GM21717 (cell line): Measurements from ENCODE around the gene KBTBD6.
"Not testable (repeated sequence)": the region's sequence is repeated elsewhere in the genome, so short reads cannot be mapped to it uniquely, and the experiment has no call there.

Source experiments
- ATAC-seq: cut with Tn5 transposase; IDR thresholded peaks from one replicate; pipeline ENCODE4 v1.9.1; 2021; ENCODE audit warnings: mild to moderate bottlenecking, moderate library complexity; ENCODE audit not compliant: unreplicated experiment

KBTBD6 gene

DNA sequence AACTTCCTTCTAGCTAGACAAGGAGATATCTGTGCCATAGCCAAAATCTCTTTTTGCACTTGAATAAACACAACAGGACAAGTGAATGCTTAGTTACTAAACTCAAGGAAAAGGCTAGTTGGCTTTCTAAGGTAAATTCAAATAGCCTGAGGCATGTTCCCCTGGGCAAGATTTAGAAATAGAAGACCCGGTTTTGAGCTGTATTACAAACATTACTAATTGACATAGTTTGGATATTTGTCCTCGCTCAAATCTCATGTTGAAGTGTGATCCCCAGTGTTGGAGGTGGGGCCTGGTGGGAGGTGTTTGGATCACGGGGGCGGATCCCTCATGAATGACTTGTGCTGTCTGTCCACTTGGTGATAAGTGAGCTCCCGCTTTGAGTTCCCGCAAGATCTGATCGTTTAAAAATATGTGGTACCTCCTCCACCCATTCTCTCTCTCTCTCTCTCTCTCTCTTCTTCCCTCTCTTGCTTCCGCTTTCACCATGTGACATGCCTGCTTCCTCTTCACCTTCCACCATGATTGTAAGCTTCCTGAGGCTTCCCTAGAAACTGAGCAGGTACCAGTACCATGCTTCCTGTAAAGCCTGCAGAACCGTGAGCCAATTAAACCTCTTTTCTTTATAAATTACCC lies 3.9 kb upstream of the KBTBD6 start:
- ATAC-seq: no peak

DNA sequence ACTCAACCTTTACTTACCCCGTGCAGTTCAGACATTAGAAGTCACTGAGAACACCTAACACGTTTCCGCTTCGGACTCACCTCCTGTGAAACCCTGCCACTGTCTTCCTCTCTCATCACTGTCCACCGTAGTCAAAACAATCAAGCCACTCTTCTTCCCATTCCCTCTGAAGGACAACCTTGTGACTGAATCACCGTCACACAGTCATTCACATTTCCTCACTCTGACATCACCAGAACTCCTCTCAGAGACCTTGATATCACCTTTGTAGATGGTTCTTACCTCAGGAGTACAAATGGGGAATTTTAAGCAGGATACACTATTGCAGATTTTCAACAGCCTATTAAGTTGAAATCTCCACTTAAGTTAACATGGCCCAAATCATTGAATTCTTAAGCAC lies 1.3 kb upstream of the KBTBD6 start:
- ATAC-seq: no peak

DNA sequence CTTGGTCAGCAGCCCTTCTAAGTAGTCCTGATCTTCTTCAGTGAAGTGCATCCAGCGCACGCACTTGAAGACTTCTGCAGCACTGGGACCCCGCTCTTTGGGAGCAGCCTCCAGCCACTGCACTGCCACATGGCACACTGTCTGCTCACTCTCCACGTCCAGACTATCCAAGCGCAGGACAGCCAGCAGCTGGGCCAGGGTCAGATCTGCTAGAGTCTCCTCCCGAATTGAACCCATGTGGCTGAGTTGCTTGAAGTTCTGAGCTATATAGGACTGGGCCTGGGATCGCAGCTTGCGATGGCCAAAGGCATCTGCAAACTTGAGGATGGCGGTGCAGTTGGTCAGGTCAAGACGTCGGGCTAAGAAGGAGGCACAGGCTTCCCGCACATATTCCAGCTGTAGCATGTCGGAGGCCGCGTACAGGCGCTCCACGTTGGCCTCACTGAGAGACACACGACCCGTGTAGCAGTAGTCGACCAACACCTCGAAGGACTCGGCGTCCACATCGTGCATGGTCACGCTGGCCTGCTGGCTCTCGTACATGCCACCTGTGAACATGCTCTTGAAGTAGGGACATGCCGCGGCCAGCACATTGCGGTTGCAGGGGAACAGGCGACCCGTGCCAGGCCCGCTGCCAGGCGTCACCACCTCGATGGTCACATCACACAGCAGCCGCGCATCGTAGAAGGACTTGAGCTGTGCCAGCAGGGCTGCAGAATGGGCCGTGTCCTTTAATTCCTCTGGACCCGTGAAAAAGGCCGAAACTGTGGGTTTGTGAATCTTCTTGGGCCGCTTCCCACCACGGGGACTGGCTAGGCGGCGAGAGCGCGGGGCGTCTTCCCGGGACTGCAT lies 716 bp downstream of the KBTBD6 start:
- peak; percentile 19 for ATAC-seq

DNA sequence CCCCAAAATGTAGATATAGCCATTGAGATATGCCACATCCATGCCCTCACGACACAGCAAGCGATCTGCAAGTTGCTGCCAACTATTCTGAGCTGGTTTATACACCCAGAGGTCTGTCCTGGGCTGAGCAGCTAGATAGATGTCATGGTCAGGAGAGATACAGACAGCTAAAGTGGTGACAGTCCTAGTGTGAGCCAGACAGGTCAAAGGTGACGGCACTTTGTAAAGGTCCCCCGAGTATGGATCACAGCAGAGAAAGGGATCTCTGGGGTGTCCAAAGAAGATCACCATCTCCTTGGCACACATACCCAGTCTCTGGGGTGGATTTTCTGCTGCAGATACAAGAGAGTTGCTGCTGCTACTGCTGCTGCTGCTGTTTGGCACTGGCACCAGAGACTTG lies 1.4 kb downstream of the KBTBD6 start:
- not testable (repeated sequence) for ATAC-seq

DNA sequence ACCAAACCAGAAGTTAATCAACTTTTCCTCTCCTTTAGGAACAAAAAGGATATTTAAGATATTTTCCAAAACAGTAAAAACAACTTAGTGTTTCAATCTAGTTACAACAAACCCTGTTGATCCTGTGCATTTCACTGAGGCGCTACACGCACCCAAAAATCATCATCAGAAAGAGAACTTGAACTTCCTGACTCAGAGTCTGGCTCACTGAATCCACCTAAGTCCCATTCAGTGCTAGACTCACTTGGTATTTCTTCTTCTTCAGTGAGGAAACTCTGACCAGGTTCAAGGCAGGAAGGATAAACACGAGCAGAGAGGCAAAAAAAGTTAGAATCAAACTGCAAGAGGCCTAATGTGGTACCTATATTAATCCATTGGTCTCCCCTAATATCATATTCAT lies 2.2 kb downstream of the KBTBD6 start:
- no peak for ATAC-seq

DNA sequence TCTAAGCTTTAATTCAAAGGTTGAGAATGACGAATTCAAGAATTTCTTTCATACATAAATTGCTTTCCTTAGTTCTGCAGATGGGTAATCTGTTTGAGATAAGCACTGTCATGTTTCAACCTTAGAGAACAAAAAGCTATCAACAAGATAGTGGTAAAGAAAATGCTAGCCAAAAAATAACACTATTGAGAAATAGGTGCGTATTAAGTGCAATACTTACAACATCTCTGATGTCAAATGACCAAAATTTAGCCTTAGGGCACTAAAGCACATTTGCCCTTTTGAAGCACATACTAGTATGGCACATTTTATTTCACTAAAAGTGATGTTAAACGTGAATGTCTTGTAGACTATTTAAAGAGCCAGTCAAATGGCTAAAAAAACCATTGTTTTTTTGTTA lies 4.9 kb downstream of the KBTBD6 start:
- ATAC-seq: no peak

DNA sequence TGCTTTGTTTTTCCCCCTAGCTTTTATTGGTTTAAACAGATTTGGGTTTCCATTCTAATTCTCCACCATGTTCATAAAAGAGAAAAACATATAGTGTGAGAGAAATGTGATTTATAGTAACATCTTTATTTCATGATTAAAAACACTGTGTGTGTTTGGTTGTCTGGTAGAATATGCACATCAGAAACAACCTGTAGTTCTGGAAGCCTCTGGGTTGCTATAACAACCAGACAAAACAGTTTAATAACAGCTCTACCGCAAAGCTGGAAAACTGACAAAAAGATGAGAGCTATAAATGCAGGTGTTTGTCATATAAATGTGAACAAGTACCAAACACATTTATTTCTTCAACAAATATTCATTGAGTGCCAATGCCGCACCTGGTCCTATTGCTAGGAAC lies 9.8 kb downstream of the KBTBD6 start:
- no peak for ATAC-seq

DNA sequence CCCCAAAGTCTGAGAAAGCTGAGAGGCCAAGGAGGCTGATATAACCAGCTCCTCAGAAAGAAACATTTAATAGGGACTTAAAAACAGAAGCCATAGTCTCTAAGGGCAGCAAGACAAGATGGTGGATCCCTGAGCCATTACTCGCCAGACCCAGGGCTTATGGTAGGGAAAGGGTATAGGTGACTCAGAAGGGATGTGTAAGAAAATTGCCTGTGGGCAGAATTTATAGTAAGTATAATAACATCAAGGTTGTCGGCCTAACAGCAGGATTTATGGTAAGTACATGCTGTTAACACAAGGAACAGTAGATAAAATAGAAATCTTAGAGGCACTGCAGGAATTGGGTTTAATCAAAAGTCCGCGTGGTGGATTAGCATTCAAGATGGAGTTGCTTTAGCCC lies 14.7 kb downstream of the KBTBD6 start:
- ATAC-seq: no peak

DNA sequence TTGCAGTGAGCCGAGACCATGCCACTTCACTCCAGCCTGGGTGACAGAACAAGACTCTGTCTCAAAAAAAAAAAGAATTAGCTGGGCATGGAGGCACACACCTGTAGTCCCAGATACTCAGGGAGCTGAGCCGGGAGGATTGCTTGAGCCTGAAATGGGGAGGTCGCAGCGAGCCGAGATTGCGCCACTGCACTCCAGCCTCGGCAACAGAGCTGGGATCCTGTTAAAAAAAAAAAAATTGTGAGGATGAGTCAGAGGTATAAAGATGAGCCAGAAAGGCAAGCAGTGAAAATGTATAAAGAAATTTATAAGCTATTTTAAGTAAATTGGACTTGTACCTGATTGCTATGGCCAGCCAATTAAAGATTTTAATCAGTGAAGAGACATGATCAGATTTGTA lies 21.1 kb downstream of the KBTBD6 start:
- ATAC-seq: no peak

DNA sequence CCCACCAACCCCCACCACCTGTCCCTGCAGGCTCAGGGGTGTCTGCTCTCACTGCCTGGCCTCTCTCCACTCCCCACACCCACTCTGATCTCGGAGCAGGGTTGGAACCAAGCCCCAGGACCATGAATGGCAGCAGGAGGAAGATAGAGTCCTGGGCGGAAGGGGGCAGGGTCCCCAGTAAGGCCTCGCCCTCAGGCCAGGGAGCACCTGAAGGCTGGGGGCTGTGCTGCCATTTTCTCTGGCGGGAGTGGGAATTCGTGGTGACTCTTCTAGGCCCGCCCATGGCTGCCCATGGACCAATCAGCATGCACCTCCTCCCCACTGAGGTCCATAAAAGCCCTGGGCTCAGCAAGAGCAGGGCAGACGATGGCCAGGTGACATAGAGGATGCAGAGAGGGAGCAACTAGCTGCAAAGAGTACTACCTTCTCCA lies 25.0 kb downstream of the KBTBD6 start:
- ATAC-seq: no peak

DNA sequence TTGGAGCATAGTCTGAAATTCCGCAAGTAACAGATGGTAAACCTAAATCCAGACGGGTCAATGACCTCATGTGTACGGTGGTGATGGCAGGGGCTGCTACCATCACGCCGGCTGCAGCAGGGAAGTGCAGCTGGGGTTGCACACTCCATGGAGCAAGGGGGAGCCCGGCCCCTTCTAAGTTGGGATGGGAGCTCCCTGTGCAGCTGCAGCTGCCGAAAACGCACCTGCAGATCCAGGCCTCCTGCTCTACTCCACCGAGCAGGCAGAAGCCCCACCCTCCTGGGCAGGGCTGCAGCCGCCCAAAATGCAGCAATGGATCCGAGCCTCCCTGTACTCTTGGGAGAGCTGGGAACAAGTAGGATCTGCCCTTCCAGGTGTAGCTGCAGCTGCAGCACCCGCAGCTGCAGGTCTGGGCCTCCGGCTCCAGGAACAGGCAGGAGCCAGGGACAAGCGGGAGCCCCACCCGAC lies 25.5 kb downstream of the KBTBD6 start:
- ATAC-seq: no peak

DNA sequence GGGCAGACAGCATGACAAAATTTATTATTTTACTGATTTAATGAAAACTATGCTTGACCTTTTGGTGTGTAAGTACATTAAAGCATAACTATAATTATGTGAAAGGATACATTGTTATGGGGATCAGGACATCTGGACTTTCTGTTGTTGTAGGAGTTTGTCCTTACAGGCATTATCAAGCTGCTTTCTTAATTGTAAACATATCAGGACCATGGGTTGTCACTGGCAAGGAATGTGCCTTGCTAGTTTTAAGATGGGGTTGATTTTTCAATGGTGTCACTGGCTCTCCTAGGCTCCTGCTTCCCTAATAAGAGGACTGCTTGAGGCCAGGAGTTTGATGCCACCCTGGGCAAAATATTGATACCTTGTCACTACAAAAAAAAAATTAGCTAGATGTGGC lies 32.6 kb downstream of the KBTBD6 start:
- ATAC-seq: no peak

DNA sequence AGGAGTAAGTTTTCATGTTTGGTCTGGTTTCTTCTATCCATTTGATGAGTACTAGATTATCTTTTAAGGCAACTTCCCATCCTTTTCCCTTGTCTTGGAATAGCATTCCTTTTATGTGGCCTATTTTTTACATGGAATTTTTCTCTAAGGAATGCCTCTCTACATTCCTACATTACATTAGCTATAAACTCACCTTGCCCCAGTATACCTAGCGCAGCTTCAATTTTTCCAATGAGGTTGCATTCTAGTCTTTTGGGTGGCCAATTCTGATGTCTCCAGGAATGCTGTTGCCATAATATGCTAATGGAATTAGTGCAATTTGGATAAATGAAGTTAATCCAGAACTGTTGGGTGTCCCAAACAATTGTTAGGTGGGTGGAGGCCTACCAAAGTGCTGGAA lies 33.8 kb downstream of the KBTBD6 start:
- ATAC-seq: no peak

DNA sequence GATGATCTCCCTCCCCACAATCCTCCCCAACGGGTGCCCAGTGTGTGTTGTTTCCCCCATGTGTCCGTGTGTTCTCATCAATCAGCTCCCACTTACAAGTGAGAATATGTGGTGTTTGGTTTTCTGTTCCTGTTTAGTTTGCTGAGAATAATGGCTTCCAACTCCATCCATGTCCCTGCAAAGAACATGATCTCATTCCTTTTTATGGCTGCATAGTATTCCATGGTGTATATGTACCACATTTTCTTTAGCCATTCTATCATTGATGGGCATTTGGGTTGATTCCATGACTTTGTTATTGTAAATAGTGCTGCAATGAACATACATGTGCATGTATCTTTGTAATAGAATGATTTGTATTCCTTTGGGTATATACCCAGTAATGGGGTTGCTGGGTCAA lies 36.9 kb downstream of the KBTBD6 start:
- ATAC-seq: not testable (repeated sequence)

DNA sequence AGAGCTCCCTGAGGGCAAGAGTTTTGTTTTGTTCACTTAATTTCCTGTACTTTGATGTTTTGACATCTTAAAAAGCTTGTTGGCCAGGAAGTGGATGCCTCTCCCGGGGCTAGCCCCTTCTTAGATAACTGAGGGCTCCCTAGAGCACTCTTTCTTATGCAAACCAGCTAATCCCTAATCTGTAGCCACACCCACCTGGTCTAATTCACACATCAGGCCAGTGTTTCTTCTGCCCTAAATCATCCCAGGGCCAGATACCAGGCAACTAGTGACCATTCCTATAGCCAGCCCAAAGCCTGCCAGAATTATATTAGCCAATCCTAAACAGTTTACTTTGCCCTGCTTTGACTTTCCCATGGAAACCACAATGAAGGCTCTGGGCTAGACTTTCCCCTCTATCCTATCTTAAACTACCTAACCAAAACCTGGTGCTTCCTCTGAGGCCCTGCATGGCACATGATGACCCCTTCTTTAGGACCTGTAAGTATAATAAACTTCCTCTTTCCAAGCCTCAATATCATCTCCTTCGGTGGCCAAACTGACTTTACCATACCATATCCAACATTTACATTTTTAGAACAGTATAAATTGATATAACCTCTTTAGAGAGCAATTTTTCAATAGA lies 46.5 kb downstream of the KBTBD6 start:
- ATAC-seq: no peak

DNA sequence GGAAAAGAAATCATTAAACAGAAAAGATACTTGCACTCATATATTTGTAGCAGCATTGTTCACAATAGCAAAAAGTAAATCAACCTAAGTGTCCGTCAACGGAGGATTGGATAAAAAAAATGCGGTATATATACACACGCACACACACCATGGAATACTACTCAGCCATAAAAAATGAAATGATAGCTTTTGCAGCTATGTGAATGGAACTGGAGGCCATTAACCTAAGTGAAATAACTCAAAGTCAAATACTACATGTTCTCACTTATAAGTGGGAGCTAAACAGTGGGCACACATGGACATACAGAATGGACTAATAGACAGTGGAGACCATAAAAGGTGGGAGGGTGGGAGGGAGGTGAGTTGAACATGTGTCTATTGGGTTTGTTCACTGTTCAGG lies 52.9 kb downstream of the KBTBD6 start:
- no peak for ATAC-seq
